ENCODE measurements around the gene SPATA17.

Gene SPATA17

GRCh38 chr1:217896490-217896889 is 265.3 kb downstream of the SPATA17 start (continued):
- TF ChIP-seq ZNF768 (tag by site-specific recombination; IDR thresholded peaks at IDR 0.05) (no peak), ZBTB48 (tag by site-specific recombination; IDR thresholded peaks at IDR 0.05) (no peak)

DNA sequence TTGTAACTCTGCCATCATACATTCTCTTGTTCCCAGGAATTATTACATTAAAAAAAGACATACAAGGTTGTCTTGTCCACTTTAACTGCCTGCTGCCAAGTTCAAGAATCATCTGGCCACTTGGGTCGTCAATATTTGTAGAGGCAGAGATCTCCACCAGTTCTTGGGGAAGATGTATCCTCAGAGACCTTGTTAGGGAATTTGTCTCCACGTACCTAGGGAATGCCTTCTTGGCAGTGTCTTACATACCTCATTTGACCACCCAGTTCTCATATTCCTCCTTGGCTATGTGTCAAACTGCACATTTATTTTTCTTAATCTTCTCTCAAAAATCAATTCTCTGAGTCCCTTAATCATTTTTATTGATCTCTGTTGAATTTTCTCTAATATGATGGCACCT is 266.0 kb downstream of the SPATA17 start:
- TF ChIP-seq GLI4 (tag by site-specific recombination; IDR thresholded peaks at IDR 0.05) (no peak), ZNF521 (tag by site-specific recombination; IDR thresholded peaks at IDR 0.05) (no peak), ZNF26 (tag by site-specific recombination; IDR thresholded peaks at IDR 0.05) (no peak), ZBTB10 (tag by site-specific recombination; IDR thresholded peaks at IDR 0.05) (no peak), ZNF658 (tag by site-specific recombination; IDR thresholded peaks at IDR 0.05) (no peak), ZSCAN5A (tag by site-specific recombination; IDR thresholded peaks at IDR 0.05) (no peak), ZNF560 (tag by site-specific recombination; IDR thresholded peaks at IDR 0.05; ENCODE audit: borderline replicate concordance) (no peak), ZNF214 (tag by site-specific recombination; IDR thresholded peaks at IDR 0.05; ENCODE audit: borderline replicate concordance) (no peak), ZIC2 (tag by site-specific recombination; IDR thresholded peaks at IDR 0.05) (no peak), ZNF184 (tag by site-specific recombination; IDR thresholded peaks at IDR 0.05) (no peak)
- TF ChIP-seq, protein P1, sequence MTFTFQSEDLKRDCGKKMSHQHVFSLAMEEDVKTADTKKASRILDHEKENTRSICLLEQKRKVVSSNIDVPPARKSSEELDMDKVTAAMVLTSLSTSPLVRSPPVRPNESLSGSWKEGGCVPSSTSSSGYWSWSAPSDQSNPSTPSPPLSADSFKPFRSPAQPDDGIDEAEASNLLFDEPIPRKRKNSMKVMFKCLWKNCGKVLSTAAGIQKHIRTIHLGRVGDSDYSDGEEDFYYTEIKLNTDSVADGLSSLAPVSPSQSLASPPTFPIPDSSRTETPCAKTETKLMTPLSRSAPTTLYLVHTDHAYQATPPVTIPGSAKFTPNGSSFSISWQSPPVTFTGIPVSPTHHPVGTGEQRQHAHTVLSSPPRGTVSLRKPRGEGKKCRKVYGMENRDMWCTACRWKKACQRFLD (tag by site-specific recombination; IDR thresholded peaks at IDR 0.05), result no peak
- TF ChIP-seq, protein P2, sequence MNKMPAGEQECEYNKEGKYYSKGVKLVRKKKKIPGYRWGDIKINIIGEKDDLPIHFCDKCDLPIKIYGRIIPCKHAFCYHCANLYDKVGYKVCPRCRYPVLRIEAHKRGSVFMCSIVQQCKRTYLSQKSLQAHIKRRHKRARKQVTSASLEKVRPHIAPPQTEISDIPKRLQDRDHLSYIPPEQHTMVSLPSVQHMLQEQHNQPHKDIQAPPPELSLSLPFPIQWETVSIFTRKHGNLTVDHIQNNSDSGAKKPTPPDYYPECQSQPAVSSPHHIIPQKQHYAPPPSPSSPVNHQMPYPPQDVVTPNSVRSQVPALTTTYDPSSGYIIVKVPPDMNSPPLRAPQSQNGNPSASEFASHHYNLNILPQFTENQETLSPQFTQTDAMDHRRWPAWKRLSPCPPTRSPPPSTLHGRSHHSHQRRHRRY (tag by site-specific recombination; IDR thresholded peaks at IDR 0.05), result no peak
- Histone ChIP-seq H3K27ac (ENCODE audit: extremely low read depth, low read depth, low read length) (no peak overlapping the region), H3K4me3 (ENCODE audit: low read depth, low read length) (no peak overlapping the region), H3K4me1 (ENCODE audit: control insufficient read depth, insufficient read depth, low read length) (no peaks in the 10 kb centered on the region), H3K36me3 (ENCODE audit: control insufficient read depth in 2 of 2, insufficient read depth in 1 of 2, low read length in 2 of 2) (no peaks in the 10 kb centered on the region), H3K9me3 (ENCODE audit: control insufficient read depth, insufficient read depth, low read depth, low read length) (no peaks in the 10 kb centered on the region)
- ChIA-PET POLR2A (no interaction called here), CTCF (no interaction called here)

- ChIA-PET CTCF (interaction anchor here (0.6 kb wide), 2 partner anchors 178 to 223 kb away, joined by 3 read pairs; no protein-coding TSS in a partner anchor), POLR2A (no interaction called here)
- no peak for TF ChIP-seq ZNF26 (tag by site-specific recombination; IDR thresholded peaks at IDR 0.05)
- TF ChIP-seq, protein P3, sequence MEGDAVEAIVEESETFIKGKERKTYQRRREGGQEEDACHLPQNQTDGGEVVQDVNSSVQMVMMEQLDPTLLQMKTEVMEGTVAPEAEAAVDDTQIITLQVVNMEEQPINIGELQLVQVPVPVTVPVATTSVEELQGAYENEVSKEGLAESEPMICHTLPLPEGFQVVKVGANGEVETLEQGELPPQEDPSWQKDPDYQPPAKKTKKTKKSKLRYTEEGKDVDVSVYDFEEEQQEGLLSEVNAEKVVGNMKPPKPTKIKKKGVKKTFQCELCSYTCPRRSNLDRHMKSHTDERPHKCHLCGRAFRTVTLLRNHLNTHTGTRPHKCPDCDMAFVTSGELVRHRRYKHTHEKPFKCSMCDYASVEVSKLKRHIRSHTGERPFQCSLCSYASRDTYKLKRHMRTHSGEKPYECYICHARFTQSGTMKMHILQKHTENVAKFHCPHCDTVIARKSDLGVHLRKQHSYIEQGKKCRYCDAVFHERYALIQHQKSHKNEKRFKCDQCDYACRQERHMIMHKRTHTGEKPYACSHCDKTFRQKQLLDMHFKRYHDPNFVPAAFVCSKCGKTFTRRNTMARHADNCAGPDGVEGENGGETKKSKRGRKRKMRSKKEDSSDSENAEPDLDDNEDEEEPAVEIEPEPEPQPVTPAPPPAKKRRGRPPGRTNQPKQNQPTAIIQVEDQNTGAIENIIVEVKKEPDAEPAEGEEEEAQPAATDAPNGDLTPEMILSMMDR (tag by site-specific recombination; IDR thresholded peaks at IDR 0.05), result no peak
Measured at GRCh38 chr1:217899614-217900013, 268.5 kb downstream of the SPATA17 start.

More at GRCh38 chr1:217899614-217900013, 268.5 kb downstream of the SPATA17 start:
- H3K36me3 ChIP-seq (ENCODE audit: control insufficient read depth in 2 of 2, insufficient read depth in 1 of 2, low read length in 2 of 2), result no peaks in the 10 kb centered on the region
- H3K4me3 ChIP-seq (ENCODE audit: low read depth, low read length), result no peak overlapping the region
- H3K4me1 ChIP-seq (ENCODE audit: control insufficient read depth, insufficient read depth, low read length), result no peaks in the 10 kb centered on the region
- H3K27ac ChIP-seq (ENCODE audit: extremely low read depth, low read depth, low read length), result no peak overlapping the region
- no peaks in the 10 kb centered on the region for H3K9me3 ChIP-seq (ENCODE audit: control insufficient read depth, insufficient read depth, low read depth, low read length)

Data from HEK293 (cell line).